ENCODE data around the gene HNRNPA3.

Gene HNRNPA3

GRCh38 chr2:177212106-177212890 lies at the start of gene HNRNPA3:
TSS of gene HNRNPA3 (plus strand) at chr2:177212794. CDS start at chr2:177212800, 6 bp downstream.
- peak; percentile 22; the same call in 1 of the 2 replicates for TF ChIP-seq CTCF (IDR thresholded peaks at IDR 0.05; ENCODE audit: borderline replicate concordance, insufficient read depth, low read depth, low read length)
- peak within 1 kb of the TSS; percentile 92 for H3K4me3 ChIP-seq (ENCODE audit: low read depth, low read length)

GRCh38 chr2:177164131-177164530 lies 48.5 kb upstream of the HNRNPA3 start:
- no peak for TF ChIP-seq CTCF (IDR thresholded peaks at IDR 0.05; ENCODE audit: borderline replicate concordance, insufficient read depth, low read depth, low read length)
- no peak overlapping the region for H3K4me3 ChIP-seq (ENCODE audit: low read depth, low read length)

GRCh38 chr2:177164584-177165052 lies 48.0 kb upstream of the HNRNPA3 start:
- no peak overlapping the region for H3K4me3 ChIP-seq (ENCODE audit: low read depth, low read length)
- peak; percentile 100 for TF ChIP-seq CTCF (IDR thresholded peaks at IDR 0.05; ENCODE audit: borderline replicate concordance, insufficient read depth, low read depth, low read length)

GRCh38 chr2:177165061-177165583 lies 47.5 kb upstream of the HNRNPA3 start:
- no peak for TF ChIP-seq CTCF (IDR thresholded peaks at IDR 0.05; ENCODE audit: borderline replicate concordance, insufficient read depth, low read depth, low read length)

GRCh38 chr2:177165721-177166711 lies 46.6 kb upstream of the HNRNPA3 start:
- no peak overlapping the region for H3K4me3 ChIP-seq (ENCODE audit: low read depth, low read length)
- TF ChIP-seq CTCF (IDR thresholded peaks at IDR 0.05; ENCODE audit: borderline replicate concordance, insufficient read depth, low read depth, low read length): no peak

More at GRCh38 chr2:177165061-177165583, 47.5 kb upstream of the HNRNPA3 start:
- peak overlapping the region; percentile 25 for H3K4me3 ChIP-seq (ENCODE audit: low read depth, low read length)

- no peak overlapping the region for H3K4me3 ChIP-seq (ENCODE audit: low read depth, low read length)
- TF ChIP-seq CTCF (IDR thresholded peaks at IDR 0.05; ENCODE audit: borderline replicate concordance, insufficient read depth, low read depth, low read length): no peak
These were observed 42.6 kb upstream of the HNRNPA3 start for GRCh38 chr2:177169810-177170514.

Measured in GM12875 (cell line).